ENCODE measurements around the gene ASPN.
A peak's percentile ranks its signal among the peaks of the same experiment; 100 is the strongest.

Gene ASPN

GRCh38 chr9:92444841-92445240 lies 37.5 kb downstream of the ASPN start:
- TF ChIP-seq CTCF (conservative IDR thresholded peaks at IDR 0.05; ENCODE audit: low read depth, low read length) = no peak
- Histone ChIP-seq H3K4me3 (IDR thresholded peaks at IDR 0.05; ENCODE audit: insufficient read depth, low read depth, low read length) (no peak overlapping the region), H3K27ac (no peak overlapping the region), H3K36me3 (ENCODE audit: insufficient read depth) (no peaks in the 10 kb centered on the region), H3K9ac (no peak overlapping the region), H3K27me3 (ENCODE audit: insufficient read depth, low read depth) (no peaks in the 10 kb centered on the region), H4K20me1 (ENCODE audit: insufficient read depth) (no peaks in the 10 kb centered on the region), H3K4me1 (ENCODE audit: low read depth, poor library complexity, severe bottlenecking) (peaks cover 11% of the 10 kb centered on the region), H3K79me2 (ENCODE audit: insufficient read depth, low read depth) (no peaks in the 10 kb centered on the region), H2AFZ (ENCODE audit: low read depth) (no peak overlapping the region), H3K4me2 (no peak overlapping the region)

- Histone ChIP-seq H3K4me3 (IDR thresholded peaks at IDR 0.05; ENCODE audit: insufficient read depth, low read depth, low read length) (no peak overlapping the region), H3K79me2 (ENCODE audit: insufficient read depth, low read depth) (no peaks in the 10 kb centered on the region), H3K27me3 (ENCODE audit: insufficient read depth, low read depth) (no peaks in the 10 kb centered on the region), H3K4me2 (0 out of 2 replicates have a peak overlapping the region, but pooled peaks have one; percentile 13), H2AFZ (ENCODE audit: low read depth) (no peak overlapping the region), H3K4me1 (ENCODE audit: low read depth, poor library complexity, severe bottlenecking) (peaks cover 14% of the 10 kb centered on the region), H3K27ac (no peak overlapping the region), H3K9ac (no peak overlapping the region), H4K20me1 (ENCODE audit: insufficient read depth) (no peaks in the 10 kb centered on the region), H3K36me3 (ENCODE audit: insufficient read depth) (no peaks in the 10 kb centered on the region)
- no peak for TF ChIP-seq CTCF (conservative IDR thresholded peaks at IDR 0.05; ENCODE audit: low read depth, low read length)
These were observed 41.6 kb downstream of the ASPN start for GRCh38 chr9:92440751-92441046.

- no peak overlapping the region for H3K4me3 ChIP-seq (IDR thresholded peaks at IDR 0.05; ENCODE audit: insufficient read depth, low read depth, low read length)
- H3K4me1 ChIP-seq (ENCODE audit: low read depth, poor library complexity, severe bottlenecking) = peaks cover 14% of the 10 kb centered on the region
- H3K27me3 ChIP-seq (ENCODE audit: insufficient read depth, low read depth) = no peaks in the 10 kb centered on the region
- no peak overlapping the region for H3K27ac ChIP-seq
- no peak overlapping the region for H2AFZ ChIP-seq (ENCODE audit: low read depth)
- TF ChIP-seq CTCF (conservative IDR thresholded peaks at IDR 0.05; ENCODE audit: low read depth, low read length) = no peak
- H3K79me2 ChIP-seq (ENCODE audit: insufficient read depth, low read depth) = no peaks in the 10 kb centered on the region
- no peaks in the 10 kb centered on the region for H4K20me1 ChIP-seq (ENCODE audit: insufficient read depth)
- no peak overlapping the region for H3K9ac ChIP-seq
- 0 out of 2 replicates have a peak overlapping the region, but pooled peaks have one; percentile 13 for H3K4me2 ChIP-seq
- H3K36me3 ChIP-seq (ENCODE audit: insufficient read depth) = no peaks in the 10 kb centered on the region
These were observed 42.2 kb downstream of the ASPN start for GRCh38 chr9:92439921-92440750.

GRCh38 chr9:92438900-92439526 lies 43.3 kb downstream of the ASPN start:
- H3K4me2 ChIP-seq = no peak overlapping the region
- no peaks in the 10 kb centered on the region for H3K27me3 ChIP-seq (ENCODE audit: insufficient read depth, low read depth)
- no peaks in the 10 kb centered on the region for H4K20me1 ChIP-seq (ENCODE audit: insufficient read depth)
- TF ChIP-seq CTCF (conservative IDR thresholded peaks at IDR 0.05; ENCODE audit: low read depth, low read length) = no peak; the same call in 1 of the 2 replicates
- H2AFZ ChIP-seq (ENCODE audit: low read depth) = no peak overlapping the region
- H3K27ac ChIP-seq = no peak overlapping the region
- peaks cover 14% of the 10 kb centered on the region for H3K4me1 ChIP-seq (ENCODE audit: low read depth, poor library complexity, severe bottlenecking)
- no peak overlapping the region for H3K9ac ChIP-seq
- no peaks in the 10 kb centered on the region for H3K36me3 ChIP-seq (ENCODE audit: insufficient read depth)
- no peak overlapping the region for H3K4me3 ChIP-seq (IDR thresholded peaks at IDR 0.05; ENCODE audit: insufficient read depth, low read depth, low read length)
- no peaks in the 10 kb centered on the region for H3K79me2 ChIP-seq (ENCODE audit: insufficient read depth, low read depth)
